ENCODE data around the gene ZBTB17.
"Not testable (repeated sequence)": the region's sequence is repeated elsewhere in the genome, so short reads cannot be mapped to it uniquely, and the experiment has no call there.

Gene ZBTB17

GRCh38 chr1:15985611-15986297, 9.9 kb upstream of the ZBTB17 start:
- H3K36me3 Mint-ChIP-seq (ENCODE audit: low read depth), result no peaks in the 10 kb centered on the region
- no peak for TF ChIP-seq CTCF (IDR thresholded peaks at IDR 0.05)
- H3K4me3 Mint-ChIP-seq, result no peak overlapping the region
- H3K4me1 Mint-ChIP-seq, result no peaks in the 10 kb centered on the region
- H3K27ac Mint-ChIP-seq, result no peak overlapping the region
- no peak for DNase-seq
- H3K9me3 Mint-ChIP-seq, result peaks cover 28% of the 10 kb centered on the region
- peaks cover 24% of the 10 kb centered on the region for H3K27me3 Mint-ChIP-seq (ENCODE audit: low read depth, poor library complexity)

GRCh38 chr1:15983275-15983674, 7.4 kb upstream of the ZBTB17 start:
- no peak for DNase-seq
- H3K9me3 Mint-ChIP-seq, result peaks cover 39% of the 10 kb centered on the region
- TF ChIP-seq CTCF (IDR thresholded peaks at IDR 0.05), result no peak
- H3K4me3 Mint-ChIP-seq, result no peak overlapping the region
- no peak overlapping the region for H3K27ac Mint-ChIP-seq
- no peaks in the 10 kb centered on the region for H3K4me1 Mint-ChIP-seq
- H3K36me3 Mint-ChIP-seq (ENCODE audit: low read depth), result no peaks in the 10 kb centered on the region
- peaks cover 20% of the 10 kb centered on the region for H3K27me3 Mint-ChIP-seq (ENCODE audit: low read depth, poor library complexity)

GRCh38 chr1:15981679-15982078, 5.8 kb upstream of the ZBTB17 start:
- Mint-ChIP-seq H3K27ac (no peak overlapping the region), H3K4me1 (peaks cover 2% of the 10 kb centered on the region), H3K9me3 (peaks cover 53% of the 10 kb centered on the region), H3K27me3 (ENCODE audit: low read depth, poor library complexity) (peaks cover 15% of the 10 kb centered on the region), H3K36me3 (ENCODE audit: low read depth) (no peaks in the 10 kb centered on the region), H3K4me3 (no peak overlapping the region)
- DNase-seq, result no peak
- TF ChIP-seq CTCF (IDR thresholded peaks at IDR 0.05), result no peak

- not testable (repeated sequence) for DNase-seq; H3K4me3 Mint-ChIP-seq; H3K27ac Mint-ChIP-seq; H3K27me3 Mint-ChIP-seq (ENCODE audit: low read depth, poor library complexity); H3K36me3 Mint-ChIP-seq (ENCODE audit: low read depth)
- Mint-ChIP-seq H3K9me3 (peaks cover 52% of the 10 kb centered on the region), H3K4me1 (peaks cover 18% of the 10 kb centered on the region)
Measured at GRCh38 chr1:15977947-15978346, 2.0 kb upstream of the ZBTB17 start.

- Mint-ChIP-seq H3K36me3 (ENCODE audit: low read depth) (peaks cover 32% of the 10 kb centered on the region), H3K9me3 (peaks cover 39% of the 10 kb centered on the region), H3K27ac (peak overlapping the region; percentile 72), H3K4me3 (peak overlapping the region; percentile 91), H3K27me3 (ENCODE audit: low read depth, poor library complexity) (peaks cover 2% of the 10 kb centered on the region), H3K4me1 (peaks cover 18% of the 10 kb centered on the region)
- no peak for TF ChIP-seq CTCF (IDR thresholded peaks at IDR 0.05)
- peak; percentile 80 for DNase-seq
Measured at GRCh38 chr1:15975358-15975804, 520 bp downstream of the ZBTB17 start.

- peaks cover 3% of the 10 kb centered on the region for H3K27me3 Mint-ChIP-seq (ENCODE audit: low read depth, poor library complexity)
- H3K4me3 Mint-ChIP-seq, result peak overlapping the region; percentile 91
- H3K27ac Mint-ChIP-seq, result peak overlapping the region; percentile 72
- no peak for TF ChIP-seq CTCF (IDR thresholded peaks at IDR 0.05)
- no peak for DNase-seq
- H3K9me3 Mint-ChIP-seq, result peaks cover 44% of the 10 kb centered on the region
- peaks cover 37% of the 10 kb centered on the region for H3K36me3 Mint-ChIP-seq (ENCODE audit: low read depth)
- H3K4me1 Mint-ChIP-seq, result peaks cover 18% of the 10 kb centered on the region
Measured at GRCh38 chr1:15974855-15975254, 1.0 kb downstream of the ZBTB17 start.

Measured in nephron progenitor cell (in vitro differentiated cells).